ENCODE results near the gene IGSF21. TPM values are rescaled to one million over a fixed set of nuclear protein-coding genes. Genes with fewer than 3 reads are reported as not detected.

Gene IGSF21
- total and polyA plus RNA-seq, 2 of the 4 experiments (the other 2 are of a cell fraction): not detected

DNA sequence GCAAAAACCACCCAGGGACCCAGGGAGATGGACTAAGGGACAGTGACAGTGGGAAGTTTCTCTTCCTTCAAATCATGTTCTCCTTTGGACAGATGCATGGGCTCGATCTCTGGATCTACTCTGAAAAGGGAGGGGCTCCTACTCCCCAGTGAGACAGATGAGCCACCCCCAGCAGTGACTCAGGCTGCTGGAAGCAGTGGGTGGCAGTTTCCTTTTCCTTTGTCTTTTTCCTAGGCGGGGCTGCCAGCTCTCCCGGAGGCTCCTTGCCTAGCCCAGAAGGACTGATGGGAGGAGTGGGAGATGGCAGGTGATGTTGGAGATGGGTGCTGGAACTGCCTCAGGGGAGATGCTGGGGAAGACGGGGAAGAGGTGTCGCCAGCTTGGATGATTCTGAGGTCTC lies 41.0 kb upstream of the IGSF21 start:
- ATAC-seq (ENCODE audit: low read depth) (no peak), DNase-seq (no peak)
- Histone ChIP-seq H3K9ac (ENCODE audit: low read depth, low read length) (no peak overlapping the region), H3K9me1 (ENCODE audit: insufficient read depth, low read length) (no peaks in the 10 kb centered on the region), H3K27ac (ENCODE audit: insufficient read depth, low read length) (no peak overlapping the region), H4K5ac (ENCODE audit: low read depth, low read length) (no peak overlapping the region), H3K18ac (ENCODE audit: low read depth, low read length) (no peak overlapping the region), H3K4me1 (ENCODE audit: control insufficient read depth, insufficient read depth, low read length) (no peaks in the 10 kb centered on the region), H2BK120ac (ENCODE audit: low read depth, low read length) (no peak overlapping the region), H3K4ac (ENCODE audit: low read depth, low read length) (no peak overlapping the region), H3K14ac (replicated peaks; ENCODE audit: low read depth, low read length) (no peak overlapping the region), H4K20me1 (ENCODE audit: insufficient read depth, low read length) (no peaks in the 10 kb centered on the region), H2BK15ac (ENCODE audit: low read depth, low read length) (no peak overlapping the region), H3K27me3 (ENCODE audit: control insufficient read depth, insufficient read depth, low read length) (no peaks in the 10 kb centered on the region), H3K23ac (ENCODE audit: low read depth, low read length) (no peak overlapping the region), H2BK5ac (ENCODE audit: low read depth, low read length, poor library complexity, severe bottlenecking) (no peak overlapping the region), H2AFZ (replicated peaks; ENCODE audit: low read length, poor library complexity) (no peak overlapping the region), H3K4me2 (ENCODE audit: low read depth, low read length) (no peak overlapping the region), H3K56ac (ENCODE audit: extremely low read depth, insufficient read depth, low read length) (no peak overlapping the region), H2AK5ac (ENCODE audit: low read depth, low read length) (no peak overlapping the region), H3K79me1 (ENCODE audit: low read depth in 1 of 2, low read length in 2 of 2) (no peaks in the 10 kb centered on the region), H3K9me3 (ENCODE audit: control insufficient read depth, insufficient read depth, low read length) (peaks cover 5% of the 10 kb centered on the region; the same call in 1 of the 2 replicates), H4K8ac (ENCODE audit: low read depth in 2 of 2, low read length in 2 of 2) (no peak overlapping the region), H2BK20ac (ENCODE audit: low read depth, low read length) (no peak overlapping the region), H3K4me3 (ENCODE audit: insufficient read depth, low read depth, low read length) (no peak overlapping the region), H3K36me3 (ENCODE audit: control insufficient read depth, insufficient read depth, low read length) (no peaks in the 10 kb centered on the region), H4K91ac (ENCODE audit: insufficient read depth, low read depth, low read length) (no peak overlapping the region), H2AK9ac (replicated peaks; ENCODE audit: low read depth, low read length, poor library complexity) (no peak overlapping the region)
- in situ Hi-C loops (cut with MboI; ENCODE audit: low sequenced_read_pairs): no loop called here
- TF ChIP-seq POLR2A (IDR thresholded peaks at IDR 0.05; ENCODE audit: low read depth, low read length) (no peak), RCOR1 (IDR thresholded peaks at IDR 0.05; ENCODE audit: insufficient replicate concordance, low read length) (no peak), SMC3 (IDR thresholded peaks at IDR 0.05; ENCODE audit: low read depth, low read length) (no peak), RFX5 (IDR thresholded peaks at IDR 0.05; ENCODE audit: low read depth, low read length) (no peak), CEBPB (IDR thresholded peaks at IDR 0.05; ENCODE audit: low read depth, low read length) (no peak), FOS (IDR thresholded peaks at IDR 0.05; ENCODE audit: low read depth, low read length) (no peak), RAD21 (IDR thresholded peaks at IDR 0.05; ENCODE audit: low read length) (no peak), NFE2L2 (IDR thresholded peaks at IDR 0.05; ENCODE audit: low read depth, low read length) (no peak), MAZ (IDR thresholded peaks at IDR 0.05; ENCODE audit: borderline replicate concordance, low read depth, low read length) (no peak), CHD1 (IDR thresholded peaks at IDR 0.05; ENCODE audit: low read depth, low read length) (no peak), MAFK (IDR thresholded peaks at IDR 0.05; ENCODE audit: low read depth, low read length) (no peak)
- TF ChIP-seq, protein P1, sequence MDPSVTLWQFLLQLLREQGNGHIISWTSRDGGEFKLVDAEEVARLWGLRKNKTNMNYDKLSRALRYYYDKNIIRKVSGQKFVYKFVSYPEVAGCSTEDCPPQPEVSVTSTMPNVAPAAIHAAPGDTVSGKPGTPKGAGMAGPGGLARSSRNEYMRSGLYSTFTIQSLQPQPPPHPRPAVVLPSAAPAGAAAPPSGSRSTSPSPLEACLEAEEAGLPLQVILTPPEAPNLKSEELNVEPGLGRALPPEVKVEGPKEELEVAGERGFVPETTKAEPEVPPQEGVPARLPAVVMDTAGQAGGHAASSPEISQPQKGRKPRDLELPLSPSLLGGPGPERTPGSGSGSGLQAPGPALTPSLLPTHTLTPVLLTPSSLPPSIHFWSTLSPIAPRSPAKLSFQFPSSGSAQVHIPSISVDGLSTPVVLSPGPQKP (IDR thresholded peaks at IDR 0.05; ENCODE audit: borderline replicate concordance, low read depth, low read length): no peak
- TF ChIP-seq, protein P2, sequence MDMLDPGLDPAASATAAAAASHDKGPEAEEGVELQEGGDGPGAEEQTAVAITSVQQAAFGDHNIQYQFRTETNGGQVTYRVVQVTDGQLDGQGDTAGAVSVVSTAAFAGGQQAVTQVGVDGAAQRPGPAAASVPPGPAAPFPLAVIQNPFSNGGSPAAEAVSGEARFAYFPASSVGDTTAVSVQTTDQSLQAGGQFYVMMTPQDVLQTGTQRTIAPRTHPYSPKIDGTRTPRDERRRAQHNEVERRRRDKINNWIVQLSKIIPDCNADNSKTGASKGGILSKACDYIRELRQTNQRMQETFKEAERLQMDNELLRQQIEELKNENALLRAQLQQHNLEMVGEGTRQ (IDR thresholded peaks at IDR 0.05; ENCODE audit: low read depth, low read length): no peak
- TF ChIP-seq, protein P3, sequence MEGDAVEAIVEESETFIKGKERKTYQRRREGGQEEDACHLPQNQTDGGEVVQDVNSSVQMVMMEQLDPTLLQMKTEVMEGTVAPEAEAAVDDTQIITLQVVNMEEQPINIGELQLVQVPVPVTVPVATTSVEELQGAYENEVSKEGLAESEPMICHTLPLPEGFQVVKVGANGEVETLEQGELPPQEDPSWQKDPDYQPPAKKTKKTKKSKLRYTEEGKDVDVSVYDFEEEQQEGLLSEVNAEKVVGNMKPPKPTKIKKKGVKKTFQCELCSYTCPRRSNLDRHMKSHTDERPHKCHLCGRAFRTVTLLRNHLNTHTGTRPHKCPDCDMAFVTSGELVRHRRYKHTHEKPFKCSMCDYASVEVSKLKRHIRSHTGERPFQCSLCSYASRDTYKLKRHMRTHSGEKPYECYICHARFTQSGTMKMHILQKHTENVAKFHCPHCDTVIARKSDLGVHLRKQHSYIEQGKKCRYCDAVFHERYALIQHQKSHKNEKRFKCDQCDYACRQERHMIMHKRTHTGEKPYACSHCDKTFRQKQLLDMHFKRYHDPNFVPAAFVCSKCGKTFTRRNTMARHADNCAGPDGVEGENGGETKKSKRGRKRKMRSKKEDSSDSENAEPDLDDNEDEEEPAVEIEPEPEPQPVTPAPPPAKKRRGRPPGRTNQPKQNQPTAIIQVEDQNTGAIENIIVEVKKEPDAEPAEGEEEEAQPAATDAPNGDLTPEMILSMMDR (conservative IDR thresholded peaks at IDR 0.05; ENCODE audit: low read depth, low read length): no peak
- 64% methylated on average over 2 of the region's 5 CpGs; no CpG with 5 or more reads in 1 of the 2 experiments for WGBS, 2 experiments (ENCODE audit: extremely low coverage in 2 of 2, insufficient read length in 1 of 2)
- ChIA-PET POLR2A (ENCODE audit: unreplicated experiment) (no interaction called here), CTCF (no interaction called here)
- BruUV-seq (replicated peaks): no TSS peak
- intact Hi-C loops (cut with micrococcal nuclease): no loop called here
- dilution Hi-C loops (cut with HindIII; ENCODE audit: low sequenced_read_pairs, unreplicated experiment): no loop called here

Data from IMR-90 (cell line).